Hematopoietic multipotent progenitor cell treated with erythropoietin and hydrocortisone succinate and interleukin-3 and kit ligand, for 15 days (in vitro differentiated cells): Measurements from ENCODE around the gene SERPINH1.

Experiments used
- DNase-seq: peaks from one replicate; pipeline ENCODE4 v3.0.0-alpha.2; 2015; ENCODE audit warnings: low spot score

SERPINH1 gene

GRCh38 chr11:75532200-75533048, 29.6 kb upstream of the SERPINH1 start:
- peak; percentile 94 for DNase-seq

GRCh38 chr11:75533896-75534258, 28.2 kb upstream of the SERPINH1 start:
- DNase-seq, result peak; percentile 81

DNA sequence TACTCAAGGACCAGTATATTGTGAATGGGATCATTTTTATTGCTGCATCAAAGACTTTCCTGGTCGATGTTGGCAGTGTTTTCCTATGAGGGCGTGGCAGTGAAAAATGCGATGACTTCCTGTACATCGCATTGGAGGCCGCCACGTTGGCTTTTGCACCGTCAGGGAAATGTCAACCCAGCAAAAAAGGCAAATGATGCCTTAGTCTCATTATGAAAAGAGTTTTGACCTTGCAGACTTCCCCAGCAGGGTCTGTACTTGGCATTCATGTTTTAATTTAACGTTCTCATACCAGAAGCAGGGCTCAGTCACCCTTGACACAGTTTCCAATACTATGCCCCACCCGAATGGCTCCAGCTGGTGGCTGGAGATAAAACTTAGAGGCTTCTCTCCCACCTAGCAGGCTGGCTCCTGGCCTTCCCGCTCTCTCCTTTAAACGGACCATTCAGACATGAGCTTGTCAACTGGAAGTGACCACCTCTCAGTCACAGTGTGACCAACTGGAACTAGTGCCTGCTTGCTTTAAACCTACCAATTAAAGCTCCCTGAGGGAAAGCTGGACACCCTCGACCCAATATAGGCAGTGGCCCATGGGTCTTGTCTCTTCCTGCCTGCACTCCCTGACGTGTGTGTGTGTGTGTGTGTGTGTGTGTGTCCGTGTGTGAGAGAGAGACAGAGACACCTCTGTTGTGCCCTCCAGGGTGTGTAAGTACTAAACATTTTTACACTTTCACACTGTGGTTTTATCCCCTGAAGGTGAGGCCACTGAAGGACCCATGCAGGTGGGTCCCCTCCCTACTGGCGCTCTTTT, 27.6 kb upstream of the SERPINH1 start:
- peak; percentile 98 for DNase-seq

DNA sequence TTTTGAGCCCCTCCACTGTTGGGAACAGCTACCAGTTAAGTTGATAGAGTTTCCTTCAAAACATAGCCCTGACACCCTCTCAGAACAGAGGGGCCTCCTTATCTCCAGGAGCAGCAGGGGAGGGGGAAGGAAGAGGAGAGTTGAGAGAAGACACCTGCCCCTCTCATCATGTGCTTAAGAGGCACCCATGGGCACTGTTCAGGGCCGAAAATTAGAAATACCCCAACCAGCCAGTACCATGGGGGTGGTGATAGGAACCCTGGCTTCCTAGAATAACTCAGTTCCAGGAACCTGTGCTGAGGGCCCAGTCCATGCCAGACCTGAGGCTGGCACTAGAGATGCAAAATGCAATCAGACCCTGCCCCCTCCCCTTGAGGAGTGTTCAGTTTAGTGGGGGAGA, 27.0 kb upstream of the SERPINH1 start:
- DNase-seq, result peak; percentile 91

- peak; percentile 70 for DNase-seq
Observed at GRCh38 chr11:75536786-75537641, 25.0 kb upstream of the SERPINH1 start.

DNA sequence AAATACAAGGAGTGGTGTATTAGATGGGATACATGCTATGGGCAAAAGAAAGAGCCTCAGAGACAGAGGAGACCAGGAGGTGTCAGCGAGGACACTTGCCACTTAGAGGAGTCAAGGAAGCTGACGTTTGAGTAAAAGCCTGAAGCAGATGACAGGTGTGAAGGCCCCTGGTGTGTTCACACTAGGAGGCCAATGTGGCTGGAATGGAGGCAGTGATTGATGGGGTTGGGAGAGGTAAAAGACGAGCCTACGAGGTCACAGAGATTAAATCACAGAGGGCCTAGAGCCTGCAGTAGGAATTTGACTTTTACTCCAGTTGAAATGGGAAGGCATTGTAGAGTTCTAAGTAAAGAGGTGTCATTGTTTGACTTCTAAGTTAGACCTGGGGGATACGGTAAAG, 24.3 kb upstream of the SERPINH1 start:
- DNase-seq, result no peak

DNA sequence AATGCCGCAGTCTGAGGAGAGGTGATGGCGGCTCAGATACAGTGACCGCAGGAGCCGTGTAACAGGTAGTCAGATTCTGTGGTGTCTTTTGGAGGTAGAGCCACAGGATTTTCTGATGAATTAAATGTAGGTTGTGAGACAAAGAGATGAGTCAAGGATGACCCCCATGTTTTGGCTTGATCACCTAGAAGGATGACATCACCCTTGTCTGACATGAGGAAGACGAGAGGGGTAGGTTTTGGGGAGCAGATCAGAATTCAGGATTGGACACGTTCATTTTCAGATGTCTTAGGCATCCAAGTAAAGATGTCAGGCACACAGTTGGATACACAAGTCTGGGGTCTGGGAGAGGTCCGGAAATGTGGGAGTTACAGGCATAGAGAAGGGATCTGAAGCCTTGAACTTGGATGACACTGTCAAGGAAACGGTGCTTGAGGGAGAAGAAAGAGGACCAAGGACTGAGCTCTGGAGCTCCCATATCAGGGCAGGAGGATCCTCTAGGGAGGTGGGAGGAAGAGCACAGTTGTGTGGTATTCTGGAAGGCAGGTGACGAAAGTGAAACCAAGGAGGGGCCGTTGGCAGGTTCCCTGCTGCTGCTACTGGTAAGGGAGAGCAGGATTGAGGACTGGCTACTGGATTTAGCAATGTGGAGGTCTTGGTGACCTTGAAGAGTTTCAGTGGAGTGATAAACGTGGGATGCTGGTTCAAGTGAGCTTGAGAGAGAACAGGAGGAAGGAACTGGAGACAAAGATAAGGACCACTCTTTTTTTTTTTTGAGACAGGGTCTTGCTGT, 23.7 kb upstream of the SERPINH1 start:
- no peak for DNase-seq

- no peak for DNase-seq
Observed at GRCh38 chr11:75539459-75540334, 22.4 kb upstream of the SERPINH1 start.

- peak; percentile 62 for DNase-seq
Observed at GRCh38 chr11:75541193-75542087, 20.6 kb upstream of the SERPINH1 start.

DNA sequence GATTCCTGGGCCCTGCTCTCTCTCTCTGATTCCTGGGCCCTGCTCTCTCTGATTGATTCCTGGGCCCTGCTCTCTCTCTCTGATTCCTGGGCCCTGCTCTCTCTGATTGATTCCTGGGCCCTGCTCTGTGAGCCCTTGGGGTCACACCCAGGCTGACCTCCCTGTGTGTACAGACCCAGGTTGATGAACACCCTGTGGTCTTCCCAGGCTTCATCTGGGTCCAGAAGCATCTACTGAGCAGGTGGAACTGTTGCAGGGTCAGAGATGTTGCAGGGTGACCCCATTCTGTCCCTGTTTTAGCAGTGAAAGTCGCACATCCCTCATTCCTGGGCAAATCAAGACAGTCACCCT, 20.0 kb upstream of the SERPINH1 start:
- DNase-seq, result no peak

DNA sequence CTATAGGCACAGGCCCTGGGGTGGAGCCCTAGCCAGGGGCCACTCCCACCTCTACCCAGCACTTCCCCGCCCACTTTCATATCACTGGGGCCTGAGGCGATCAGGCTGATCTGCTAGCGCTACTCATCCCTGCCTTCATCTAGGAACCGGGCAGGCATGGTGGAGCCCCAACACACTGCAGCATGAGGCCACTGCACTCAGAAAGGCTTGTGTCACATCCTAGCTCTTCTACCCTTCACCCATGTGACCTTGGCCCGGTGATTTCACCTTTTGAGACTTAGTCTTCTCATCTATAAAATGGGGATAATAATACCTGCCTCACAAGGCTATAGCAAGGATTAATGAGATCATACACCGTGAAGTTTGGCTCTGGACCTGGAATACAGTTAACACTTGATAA, 18.2 kb upstream of the SERPINH1 start:
- DNase-seq, result peak; percentile 93

DNA sequence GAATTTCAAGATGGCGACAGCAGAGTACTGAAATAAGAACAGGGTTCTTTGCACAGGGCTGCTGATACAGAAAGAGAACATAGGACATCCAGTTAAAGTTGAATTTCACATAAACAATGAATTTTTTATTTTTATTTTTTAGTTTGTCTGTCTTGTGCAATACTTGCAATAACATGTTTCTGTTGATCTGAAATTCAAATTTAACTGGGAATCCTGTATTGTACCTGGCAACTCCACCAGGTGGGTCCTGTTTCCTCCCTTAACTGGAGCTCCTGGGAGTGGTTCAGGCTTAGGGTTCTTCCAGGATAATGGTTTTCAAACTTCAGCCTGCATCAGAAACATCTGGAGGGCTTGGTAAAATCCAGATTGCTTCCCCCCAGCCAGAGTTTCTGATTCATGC, 14.9 kb upstream of the SERPINH1 start:
- DNase-seq, result no peak

- peak; percentile 77 for DNase-seq
Observed at GRCh38 chr11:75547617-75548058, 14.4 kb upstream of the SERPINH1 start.

DNA sequence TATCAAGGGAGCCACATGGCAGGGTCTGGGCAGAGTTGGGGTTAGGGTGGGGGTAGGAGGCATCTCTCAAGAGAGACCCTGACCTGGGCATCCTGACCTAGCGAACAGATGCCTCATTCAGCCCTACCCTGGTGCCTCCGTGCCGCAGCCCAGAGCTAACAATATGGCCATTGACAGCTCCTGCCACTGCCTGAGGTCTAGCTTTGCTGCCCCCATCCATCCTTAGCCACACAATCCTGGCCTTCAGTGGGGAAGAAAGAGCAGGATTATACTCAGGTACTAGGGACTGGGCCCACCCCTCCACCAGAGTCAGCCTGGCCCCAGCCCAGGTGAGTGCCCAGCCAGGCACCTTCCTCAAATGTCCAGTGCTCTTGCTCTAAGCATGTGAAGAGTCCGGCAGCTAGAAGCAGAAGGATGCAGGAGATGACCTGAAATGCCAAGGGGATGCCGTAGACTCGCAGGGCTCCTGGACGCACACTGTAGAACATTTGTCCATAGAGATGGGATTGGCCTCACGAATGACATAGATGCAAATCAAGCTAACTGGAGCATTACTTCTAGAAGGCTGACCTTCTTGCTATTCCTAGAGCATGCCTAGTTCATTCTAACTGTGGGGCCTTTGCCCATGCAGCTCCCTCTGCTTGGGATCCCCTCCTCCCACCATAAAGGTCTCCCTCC, 13.3 kb upstream of the SERPINH1 start:
- no peak for DNase-seq

DNA sequence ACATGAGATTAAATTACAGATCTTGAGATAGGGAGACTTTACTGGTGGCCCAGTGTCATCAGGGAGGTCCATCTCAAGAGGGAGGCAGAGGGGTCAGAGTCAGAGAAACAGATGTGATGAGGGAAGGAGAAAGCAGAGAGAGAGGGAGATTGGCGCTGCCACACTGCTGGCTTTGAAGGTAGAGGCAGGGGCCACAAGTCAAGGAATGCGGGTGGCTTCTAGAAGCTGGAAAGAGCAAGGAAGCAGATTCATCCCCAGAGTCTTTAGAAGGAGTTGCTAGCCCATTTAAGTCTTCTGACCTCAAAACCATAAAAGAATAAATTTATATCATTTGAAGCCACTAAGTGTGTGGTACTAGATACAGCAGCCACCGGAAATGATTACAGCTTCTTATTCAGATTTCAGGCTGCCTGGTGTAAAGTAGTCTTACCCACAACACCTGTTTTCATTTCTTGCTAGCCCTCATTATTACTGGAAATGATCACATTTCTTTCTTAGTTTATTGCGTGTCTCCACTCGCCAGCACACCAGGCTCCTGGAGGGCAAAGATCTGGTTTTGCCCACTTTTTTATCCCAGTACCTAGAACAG, 12.6 kb upstream of the SERPINH1 start:
- DNase-seq, result no peak

DNA sequence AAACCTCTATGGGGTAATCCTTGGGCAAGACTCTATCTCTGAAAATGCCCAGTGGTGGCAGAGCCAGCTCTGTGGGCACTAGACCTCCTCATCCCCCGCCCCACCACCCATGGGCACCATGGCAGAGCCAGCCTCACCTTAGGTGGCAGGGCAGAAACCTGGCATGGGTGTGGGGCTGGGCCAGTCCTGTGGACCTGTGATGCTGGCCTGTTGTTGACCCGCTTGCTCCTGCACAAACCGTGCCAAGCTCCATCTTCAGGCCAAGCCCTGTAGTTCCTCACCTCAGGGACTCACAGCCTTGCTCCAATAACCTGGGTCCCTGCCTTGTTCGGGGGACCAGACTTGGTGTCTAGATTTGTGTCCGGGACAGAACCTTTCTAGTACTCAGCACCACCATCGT, 8.9 kb upstream of the SERPINH1 start:
- DNase-seq, result no peak

GRCh38 chr11:75553889-75554257, 8.2 kb upstream of the SERPINH1 start:
- DNase-seq, result no peak

- no peak for DNase-seq
Observed at GRCh38 chr11:75554258-75555022, 7.6 kb upstream of the SERPINH1 start.
